Measurements from ENCODE around the gene RCBTB2.

GRCh38 chr13:48449656-48450055 is 83.2 kb downstream of the RCBTB2 start:
- TF ChIP-seq POLR2A (IDR thresholded peaks at IDR 0.05) (no peak), CTCF (IDR thresholded peaks at IDR 0.05 in 8 of 11, conservative IDR thresholded peaks at IDR 0.05 in 3 of 11) (no peak)

Data from spleen (tissue), 7 donors.